Panc1 (cell line): ENCODE results near the gene LAMP1. TPM values are rescaled to one million over a fixed set of nuclear protein-coding genes. Genes with fewer than 3 reads are reported as not detected.

Experiments
- ATAC-seq: fragments of 200-7000 bp; cut with Tn5 transposase; 2 replicates; pipeline ENCODE4 v1.9.1; 2020; ENCODE audit warnings: mild to moderate bottlenecking, moderate library complexity
- BruUV-seq: library from RNA; stranded (reverse); fragments of 400-500 nt; replicated peaks from 2 replicates; lab custom pipeline; 2021; lab: Mats Ljungman, UMichigan
- CTCF ChIA-PET: fragments of 300-600 bp; sonication (Branson Sonifier 250); formaldehyde crosslinking; loops from one replicate; lab custom pipeline; 2022; ENCODE audit warnings: antibody characterized with exemption; lab: Charles Lee
- POLR2A ChIA-PET: fragments of 300-600 bp; sonication (Branson Sonifier 250); formaldehyde crosslinking; loops from one replicate; lab custom pipeline; 2022; ENCODE audit warnings: antibody characterized with exemption; lab: Charles Lee
- DNase-seq: peaks from one replicate; pipeline ENCODE4 v3.0.0-alpha.2; 2010; ENCODE audit warnings: low read depth, low spot score
- H3K27ac ChIP-seq: 2 replicates; pipeline ENCODE4 v1.5.1; 2011; ENCODE audit warnings: mild to moderate bottlenecking, low read length, inconsistent platforms
- H3K27me3 ChIP-seq: fragments of 200-500 bp; sonication (Bioruptor generic); 2 replicates; pipeline ENCODE4 v1.6.0; 2014; ENCODE audit warnings: low read length, inconsistent platforms; ENCODE audit not compliant: control insufficient read depth, insufficient read depth
- H3K36me3 ChIP-seq: fragments of 200-500 bp; sonication (Bioruptor generic); 2 replicates; pipeline ENCODE4 v1.5.1; 2014; ENCODE audit warnings: inconsistent platforms, mild to moderate bottlenecking, low read length, moderate library complexity; ENCODE audit not compliant: control insufficient read depth, insufficient read depth
- H3K4me1 ChIP-seq: 2 replicates; pipeline ENCODE4 v1.5.1; 2011; ENCODE audit warnings: inconsistent platforms, mild to moderate bottlenecking, low read length, moderate library complexity; ENCODE audit not compliant: control insufficient read depth, insufficient read depth
- H3K4me3 ChIP-seq, 2 experiments: 2 replicates each; pipeline ENCODE4 v1.5.1; 2011 to 2012; ENCODE audit warnings: low read depth in 2 of 2, low read length in 2 of 2, mild to moderate bottlenecking in 2 of 2, inconsistent platforms in 1 of 2, moderate library complexity in 1 of 2
- H3K9me3 ChIP-seq: fragments of 200-500 bp; sonication (Bioruptor generic); 2 replicates; pipeline ENCODE4 v1.5.1; 2014; ENCODE audit warnings: low read depth, mild to moderate bottlenecking, inconsistent platforms, low read length, moderate library complexity; ENCODE audit not compliant: control insufficient read depth, insufficient read depth
- POLR2AphosphoS5 ChIP-seq: IDR thresholded peaks from 2 replicates; pipeline ENCODE4 v1.6.1; 2012; ENCODE audit warnings: mild to moderate bottlenecking, low read depth, low read length, moderate library complexity
- SIN3A ChIP-seq: IDR thresholded peaks from 2 replicates; pipeline ENCODE4 v1.6.1; 2012; ENCODE audit warnings: low read depth, mild to moderate bottlenecking, low read length, moderate library complexity, borderline replicate concordance; ENCODE audit not compliant: insufficient read depth
- TCF7L2 ChIP-seq: IDR thresholded peaks from 2 replicates; pipeline ENCODE4 v1.6.1; 2011; ENCODE audit warnings: mild to moderate bottlenecking, low read depth, low read length, inconsistent platforms
- in situ Hi-C: cut with HindIII; loops from 2 replicates; pipeline ENCODE4 v1.10.0; 2016; ENCODE audit warnings: low sequenced_read_pairs, low pct_unique_long_range_greater_than_20kb
- intact Hi-C: fragments of 100-400 bp; cut with micrococcal nuclease; formaldehyde crosslinking; loops from one replicate; pipeline ENCODE4 v1.10.0; 2022; ENCODE audit not compliant: unreplicated experiment
- total RNA-seq: library from RNA; stranded (reverse); gene quantifications from one replicate; pipeline ENCODE4 v1.2.1, GENCODE V29; 2021; ENCODE audit not compliant: unreplicated experiment
- TF ChIP-seq, protein P1 (sequence below): fragments of 450-650 bp; IDR thresholded peaks from 2 replicates; pipeline ENCODE4 v1.5.1; 2017; ENCODE audit warnings: mild to moderate bottlenecking
- TF ChIP-seq, protein P2 (sequence below), 2 experiments: IDR thresholded peaks; 2 replicates each; pipeline ENCODE4 v1.6.1; 2011 to 2012; ENCODE audit warnings: low read depth in 2 of 2, control low read depth in 1 of 2, low read length in 1 of 2, mild to moderate bottlenecking in 1 of 2, moderate library complexity in 1 of 2; ENCODE audit not compliant: insufficient read depth in 1 of 2

Gene LAMP1
- total RNA-seq, 1 experiment from 2014 or later, result 212 TPM

DNA sequence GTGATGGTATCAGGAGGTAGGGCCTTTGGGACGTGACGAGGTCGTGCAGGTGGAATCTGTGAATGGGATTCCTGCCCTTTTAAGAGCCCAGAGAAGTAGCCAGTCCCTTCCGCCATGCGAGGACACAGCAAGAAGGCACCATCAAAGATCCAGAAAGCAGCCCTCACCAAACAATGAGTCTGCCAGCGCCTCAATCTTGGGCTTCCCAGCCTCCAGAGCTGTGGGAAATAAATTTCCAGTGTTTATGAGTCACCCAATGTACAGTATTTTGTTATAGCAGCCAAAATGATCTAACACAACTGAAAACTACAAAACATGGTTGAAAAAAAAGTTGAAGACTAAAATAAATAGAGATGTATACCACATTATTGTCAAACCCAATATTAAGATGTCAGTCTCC, 16.9 kb upstream of the LAMP1 start:
- no TSS peak for BruUV-seq
- ChIA-PET POLR2A (no interaction called here), CTCF (no interaction called here)
- H3K36me3 ChIP-seq, result no peaks in the 10 kb centered on the region
- no peak for DNase-seq
- H3K9me3 ChIP-seq, result no peaks in the 10 kb centered on the region
- intact Hi-C loops (no loop called here), in situ Hi-C loops (no loop called here)
- ATAC-seq, result no peak
- no peak overlapping the region for H3K27ac ChIP-seq
- TF ChIP-seq TCF7L2 (no peak), POLR2AphosphoS5 (no peak)
- TF ChIP-seq, protein P1, sequence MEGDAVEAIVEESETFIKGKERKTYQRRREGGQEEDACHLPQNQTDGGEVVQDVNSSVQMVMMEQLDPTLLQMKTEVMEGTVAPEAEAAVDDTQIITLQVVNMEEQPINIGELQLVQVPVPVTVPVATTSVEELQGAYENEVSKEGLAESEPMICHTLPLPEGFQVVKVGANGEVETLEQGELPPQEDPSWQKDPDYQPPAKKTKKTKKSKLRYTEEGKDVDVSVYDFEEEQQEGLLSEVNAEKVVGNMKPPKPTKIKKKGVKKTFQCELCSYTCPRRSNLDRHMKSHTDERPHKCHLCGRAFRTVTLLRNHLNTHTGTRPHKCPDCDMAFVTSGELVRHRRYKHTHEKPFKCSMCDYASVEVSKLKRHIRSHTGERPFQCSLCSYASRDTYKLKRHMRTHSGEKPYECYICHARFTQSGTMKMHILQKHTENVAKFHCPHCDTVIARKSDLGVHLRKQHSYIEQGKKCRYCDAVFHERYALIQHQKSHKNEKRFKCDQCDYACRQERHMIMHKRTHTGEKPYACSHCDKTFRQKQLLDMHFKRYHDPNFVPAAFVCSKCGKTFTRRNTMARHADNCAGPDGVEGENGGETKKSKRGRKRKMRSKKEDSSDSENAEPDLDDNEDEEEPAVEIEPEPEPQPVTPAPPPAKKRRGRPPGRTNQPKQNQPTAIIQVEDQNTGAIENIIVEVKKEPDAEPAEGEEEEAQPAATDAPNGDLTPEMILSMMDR, result no peak
- TF ChIP-seq, protein P2, sequence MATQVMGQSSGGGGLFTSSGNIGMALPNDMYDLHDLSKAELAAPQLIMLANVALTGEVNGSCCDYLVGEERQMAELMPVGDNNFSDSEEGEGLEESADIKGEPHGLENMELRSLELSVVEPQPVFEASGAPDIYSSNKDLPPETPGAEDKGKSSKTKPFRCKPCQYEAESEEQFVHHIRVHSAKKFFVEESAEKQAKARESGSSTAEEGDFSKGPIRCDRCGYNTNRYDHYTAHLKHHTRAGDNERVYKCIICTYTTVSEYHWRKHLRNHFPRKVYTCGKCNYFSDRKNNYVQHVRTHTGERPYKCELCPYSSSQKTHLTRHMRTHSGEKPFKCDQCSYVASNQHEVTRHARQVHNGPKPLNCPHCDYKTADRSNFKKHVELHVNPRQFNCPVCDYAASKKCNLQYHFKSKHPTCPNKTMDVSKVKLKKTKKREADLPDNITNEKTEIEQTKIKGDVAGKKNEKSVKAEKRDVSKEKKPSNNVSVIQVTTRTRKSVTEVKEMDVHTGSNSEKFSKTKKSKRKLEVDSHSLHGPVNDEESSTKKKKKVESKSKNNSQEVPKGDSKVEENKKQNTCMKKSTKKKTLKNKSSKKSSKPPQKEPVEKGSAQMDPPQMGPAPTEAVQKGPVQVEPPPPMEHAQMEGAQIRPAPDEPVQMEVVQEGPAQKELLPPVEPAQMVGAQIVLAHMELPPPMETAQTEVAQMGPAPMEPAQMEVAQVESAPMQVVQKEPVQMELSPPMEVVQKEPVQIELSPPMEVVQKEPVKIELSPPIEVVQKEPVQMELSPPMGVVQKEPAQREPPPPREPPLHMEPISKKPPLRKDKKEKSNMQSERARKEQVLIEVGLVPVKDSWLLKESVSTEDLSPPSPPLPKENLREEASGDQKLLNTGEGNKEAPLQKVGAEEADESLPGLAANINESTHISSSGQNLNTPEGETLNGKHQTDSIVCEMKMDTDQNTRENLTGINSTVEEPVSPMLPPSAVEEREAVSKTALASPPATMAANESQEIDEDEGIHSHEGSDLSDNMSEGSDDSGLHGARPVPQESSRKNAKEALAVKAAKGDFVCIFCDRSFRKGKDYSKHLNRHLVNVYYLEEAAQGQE (IDR thresholded peaks at IDR 0.05; ENCODE audit: insufficient read depth in 1 of 2, low read depth in 2 of 2, low read length in 1 of 2), result no peak
- H3K4me1 ChIP-seq, result no peaks in the 10 kb centered on the region
- H3K4me3 ChIP-seq, result no peak overlapping the region
- H3K27me3 ChIP-seq, result no peaks in the 10 kb centered on the region

DNA sequence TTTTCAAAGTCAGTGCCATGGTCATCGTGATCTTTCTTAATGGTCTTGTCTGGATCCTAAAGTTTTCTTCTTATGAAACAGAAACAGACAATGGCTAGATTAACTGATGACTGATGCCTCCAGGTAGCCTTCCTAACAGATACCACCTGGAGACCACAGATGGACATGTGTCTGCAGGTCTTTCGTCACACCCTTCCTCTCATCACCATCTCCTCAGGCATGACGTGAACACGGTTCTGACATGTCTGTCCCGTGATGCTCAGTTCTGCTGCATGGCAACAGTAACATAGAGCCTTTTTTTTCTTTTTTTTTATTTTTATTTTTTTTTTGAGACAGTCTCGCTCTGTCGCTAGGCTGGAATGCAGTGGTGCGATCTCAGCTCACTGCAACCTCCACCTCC, 13.1 kb upstream of the LAMP1 start:
- no TSS peak for BruUV-seq
- no peak overlapping the region for H3K27ac ChIP-seq
- no peaks in the 10 kb centered on the region for H3K27me3 ChIP-seq
- H3K36me3 ChIP-seq, result no peaks in the 10 kb centered on the region
- intact Hi-C loops (no loop called here), in situ Hi-C loops (no loop called here)
- ATAC-seq, result no peak
- H3K4me3 ChIP-seq, result no peak overlapping the region
- no peaks in the 10 kb centered on the region for H3K4me1 ChIP-seq
- no peak for DNase-seq
- ChIA-PET POLR2A (interaction anchor here (0.6 kb wide), 1 partner anchor 14 kb away, joined by 8 read pairs; no protein-coding TSS in a partner anchor), CTCF (no interaction called here)
- no peak for TF ChIP-seq SIN3A
- no peaks in the 10 kb centered on the region for H3K9me3 ChIP-seq

DNA sequence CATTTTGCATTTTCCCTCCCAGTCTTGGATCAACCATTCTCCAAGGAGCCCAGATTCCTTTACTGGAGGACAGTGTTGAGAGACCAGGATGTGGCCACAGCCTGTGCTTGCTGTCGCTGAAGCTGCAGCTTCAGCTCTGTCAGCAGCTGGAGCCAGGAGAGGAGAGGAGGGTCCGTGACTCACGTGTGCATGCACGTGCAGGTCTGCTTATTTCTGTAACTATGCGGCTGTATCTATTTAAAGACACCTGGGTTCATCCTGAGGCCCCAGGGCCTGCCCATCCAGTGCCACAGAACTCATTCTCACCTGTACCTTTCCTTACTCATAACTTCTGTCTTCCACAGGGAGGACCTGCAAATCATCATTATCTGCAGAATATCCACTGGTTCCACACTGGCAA, 8.2 kb upstream of the LAMP1 start:
- Histone ChIP-seq H3K4me1 (no peaks in the 10 kb centered on the region; the same call in 1 of the 2 replicates), H3K27ac (no peak overlapping the region), H3K9me3 (no peaks in the 10 kb centered on the region), H3K36me3 (no peaks in the 10 kb centered on the region), H3K27me3 (no peaks in the 10 kb centered on the region; the same call in 1 of the 2 replicates), H3K4me3 (no peak overlapping the region)
- no peak for TF ChIP-seq SIN3A
- no peak for TF ChIP-seq POLR2AphosphoS5
- TF ChIP-seq, protein P1, result no peak
- TF ChIP-seq, protein P2 (IDR thresholded peaks at IDR 0.05; ENCODE audit: insufficient read depth in 1 of 2, low read depth in 2 of 2, low read length in 1 of 2), result no peak
- no peak for TF ChIP-seq TCF7L2
- BruUV-seq, result no TSS peak
- POLR2A ChIA-PET, result no interaction called here
- intact Hi-C loops, result no loop called here
- DNase-seq, result no peak
- CTCF ChIA-PET, result no interaction called here
- no peak for ATAC-seq
- in situ Hi-C loops, result no loop called here
